PC-9 (cell line): ENCODE results near the gene PADI3.

Experiments
- EZH2 ChIP-seq: fragments of 200-600 bp; sonication (generic); IDR thresholded peaks from 2 replicates; pipeline ENCODE4 v1.8.0; 2017; ENCODE audit warnings: antibody characterized with exemption, low read depth
- TF ChIP-seq, protein P1 (sequence below): fragments of 200-600 bp; sonication (generic); conservative IDR thresholded peaks from 2 replicates; pipeline ENCODE4 v1.6.1; 2017; ENCODE audit warnings: mixed run types, antibody characterized with exemption, mild to moderate bottlenecking, moderate library complexity

DNA sequence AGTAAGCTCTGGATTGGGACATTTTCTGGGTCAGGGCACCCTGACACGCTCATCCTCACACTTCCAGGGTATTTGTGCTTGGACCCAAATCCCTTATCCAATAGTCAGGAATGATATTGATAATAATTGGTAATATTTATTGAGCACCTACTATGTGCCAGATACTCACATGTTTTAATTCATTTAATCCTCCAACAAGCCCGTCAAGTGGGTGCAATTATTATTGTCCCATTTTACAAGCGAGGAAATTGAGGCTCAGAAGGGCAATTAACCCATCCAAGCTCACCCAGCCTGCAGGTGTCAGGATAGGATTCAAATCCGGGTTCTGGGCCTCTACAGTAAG is 11.4 kb upstream of the PADI3 start:
- no peak for TF ChIP-seq EZH2
- TF ChIP-seq, protein P1, sequence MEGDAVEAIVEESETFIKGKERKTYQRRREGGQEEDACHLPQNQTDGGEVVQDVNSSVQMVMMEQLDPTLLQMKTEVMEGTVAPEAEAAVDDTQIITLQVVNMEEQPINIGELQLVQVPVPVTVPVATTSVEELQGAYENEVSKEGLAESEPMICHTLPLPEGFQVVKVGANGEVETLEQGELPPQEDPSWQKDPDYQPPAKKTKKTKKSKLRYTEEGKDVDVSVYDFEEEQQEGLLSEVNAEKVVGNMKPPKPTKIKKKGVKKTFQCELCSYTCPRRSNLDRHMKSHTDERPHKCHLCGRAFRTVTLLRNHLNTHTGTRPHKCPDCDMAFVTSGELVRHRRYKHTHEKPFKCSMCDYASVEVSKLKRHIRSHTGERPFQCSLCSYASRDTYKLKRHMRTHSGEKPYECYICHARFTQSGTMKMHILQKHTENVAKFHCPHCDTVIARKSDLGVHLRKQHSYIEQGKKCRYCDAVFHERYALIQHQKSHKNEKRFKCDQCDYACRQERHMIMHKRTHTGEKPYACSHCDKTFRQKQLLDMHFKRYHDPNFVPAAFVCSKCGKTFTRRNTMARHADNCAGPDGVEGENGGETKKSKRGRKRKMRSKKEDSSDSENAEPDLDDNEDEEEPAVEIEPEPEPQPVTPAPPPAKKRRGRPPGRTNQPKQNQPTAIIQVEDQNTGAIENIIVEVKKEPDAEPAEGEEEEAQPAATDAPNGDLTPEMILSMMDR = no peak
